ENCODE data around the gene KDM2A.

Gene KDM2A

DNA sequence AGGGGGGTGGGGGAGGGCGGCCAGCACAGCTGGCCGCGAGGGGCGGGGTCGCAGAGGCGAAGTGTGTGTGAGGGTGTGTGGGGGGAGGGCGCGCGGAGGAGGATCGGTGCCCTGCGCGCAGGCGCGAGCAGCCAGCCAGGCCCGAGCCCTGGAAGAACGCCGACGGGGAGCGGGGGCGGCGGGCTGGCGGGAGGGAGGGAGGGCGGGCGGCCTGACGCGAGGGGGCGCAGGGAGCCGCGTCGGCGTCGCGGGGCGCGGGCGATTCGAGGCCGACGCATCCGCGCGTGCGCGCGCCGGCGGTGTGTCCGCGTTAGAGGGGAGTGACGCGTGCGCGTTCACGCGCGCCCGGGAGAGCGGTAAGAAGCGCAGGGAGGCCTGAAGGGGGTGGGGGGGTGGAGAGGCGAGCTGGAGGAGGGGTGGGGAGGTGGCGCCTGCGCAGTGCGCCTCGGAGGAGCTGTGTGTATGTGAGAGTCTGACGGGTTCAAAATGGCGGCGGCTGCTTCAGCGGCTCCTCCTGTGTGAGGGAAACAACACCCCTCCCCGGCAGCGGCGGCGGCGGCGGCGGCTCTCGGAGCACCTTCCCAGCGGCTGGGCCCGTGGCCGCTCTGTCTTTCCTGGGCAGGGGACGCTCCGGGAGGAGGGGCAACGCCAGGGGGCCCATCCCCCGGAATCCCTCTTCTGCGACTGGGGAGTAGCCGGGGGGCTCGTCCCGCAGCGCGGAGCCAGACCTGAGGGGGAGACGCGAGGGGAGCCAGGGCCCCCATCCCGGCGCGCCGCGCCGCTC is at the start of gene KDM2A:
Gene KDM2A, plus strand, starts transcription at position 463 of the 784 bp plus-strand sequence. CDS start 2,054 bp downstream, outside the sequence.
- DNase-seq (ENCODE audit: low spot score) = peak; percentile 98

DNA sequence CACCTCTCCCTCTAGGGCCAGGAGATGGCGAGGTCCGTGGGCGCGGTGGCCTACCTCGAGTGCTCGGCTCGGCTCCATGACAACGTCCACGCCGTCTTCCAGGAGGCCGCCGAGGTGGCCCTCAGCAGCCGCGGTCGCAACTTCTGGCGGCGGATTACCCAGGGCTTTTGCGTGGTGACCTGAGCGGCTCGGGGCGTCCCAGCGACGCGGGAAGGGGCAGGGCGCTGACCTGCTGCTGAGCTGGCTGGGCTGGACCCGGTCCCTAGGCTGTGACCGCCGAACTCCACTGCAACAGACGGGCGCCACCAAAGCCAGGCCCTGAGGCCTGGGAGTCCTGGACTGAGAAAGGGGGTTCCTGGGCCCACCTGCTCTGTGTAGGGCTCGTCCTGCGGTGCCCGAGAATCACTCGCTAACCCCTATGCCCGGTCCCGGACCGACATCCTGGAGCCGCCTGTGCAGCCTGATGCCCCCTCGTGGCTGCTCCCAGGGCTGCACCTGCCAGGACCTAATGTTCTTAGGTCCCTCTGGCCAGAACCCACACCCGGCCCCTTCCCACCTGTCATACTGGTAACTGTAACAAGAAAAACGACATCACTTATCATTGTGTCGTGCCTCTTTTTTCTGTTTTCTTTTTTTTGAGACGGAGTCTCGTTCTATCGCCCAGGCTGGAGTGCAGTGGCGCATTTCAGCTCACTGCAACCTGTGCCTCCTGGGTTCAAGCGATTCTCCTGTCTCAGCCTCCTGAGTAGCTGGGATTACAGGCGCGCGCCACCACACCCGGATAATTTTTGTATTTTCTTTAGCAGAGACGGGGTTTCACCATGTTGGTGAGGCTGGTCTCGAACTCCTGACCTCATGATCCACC is 47.4 kb upstream of the KDM2A start:
- DNase-seq (ENCODE audit: low spot score) = peak; percentile 72

DNA sequence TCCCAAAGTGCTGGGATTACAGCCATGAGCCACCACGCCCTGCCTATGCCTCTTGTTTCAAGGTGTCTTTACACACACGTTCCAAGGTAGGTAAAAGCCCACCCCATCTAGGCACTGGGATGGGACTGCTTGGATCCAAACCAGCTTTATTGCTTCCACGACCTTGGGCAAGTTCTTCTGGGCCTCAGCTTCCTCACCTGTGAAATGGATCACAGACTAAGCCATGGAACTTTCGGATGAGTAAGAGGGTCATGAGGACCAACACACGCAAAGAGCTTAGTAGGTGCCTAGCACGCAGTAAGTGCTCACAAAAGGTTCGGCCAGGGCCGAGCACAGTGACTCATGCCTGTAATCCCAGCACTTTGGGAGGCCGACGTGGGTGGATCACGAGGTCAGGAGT is 46.8 kb upstream of the KDM2A start:
- no peak for DNase-seq (ENCODE audit: low spot score)

DNA sequence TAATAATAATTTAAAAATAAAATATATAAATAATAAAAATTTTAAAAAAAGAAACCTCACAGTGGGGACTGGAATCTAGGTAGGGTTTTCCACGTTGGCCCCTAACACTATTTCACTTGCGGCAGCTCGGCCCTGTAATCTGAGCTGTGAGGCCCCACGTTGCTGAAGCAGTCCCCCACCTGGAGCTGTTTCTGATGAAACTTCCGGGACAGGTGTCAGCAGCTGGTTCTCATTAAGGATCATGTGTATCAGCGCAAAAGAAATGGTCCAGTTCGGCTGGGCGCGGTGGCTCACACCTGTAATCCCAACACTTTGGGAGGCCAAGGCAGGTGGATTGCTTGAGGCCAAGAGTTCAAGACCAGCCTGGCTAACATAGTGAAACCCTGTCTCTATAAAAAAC is 45.2 kb upstream of the KDM2A start:
- DNase-seq (ENCODE audit: low spot score) = no peak

DNA sequence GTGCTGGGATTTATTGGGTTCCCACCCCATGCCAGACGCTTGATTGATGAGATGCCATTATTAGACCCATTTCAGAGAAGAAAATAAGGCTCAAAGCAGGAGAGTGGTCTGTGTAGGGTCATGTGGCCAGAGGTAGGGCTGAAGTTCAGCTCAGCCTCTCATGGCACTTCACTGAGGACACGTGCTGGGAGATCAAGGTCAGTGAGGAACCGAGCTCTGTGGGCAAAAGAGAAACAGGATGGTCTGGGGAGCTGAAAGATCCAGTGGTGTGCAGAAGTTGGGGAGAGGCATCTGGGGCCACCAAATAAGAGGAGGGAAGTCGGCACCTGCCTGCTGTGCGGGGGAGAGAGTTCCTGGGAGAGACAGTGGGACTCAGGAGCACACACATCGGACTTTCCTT is 42.9 kb upstream of the KDM2A start:
- no peak for DNase-seq (ENCODE audit: low spot score)

DNA sequence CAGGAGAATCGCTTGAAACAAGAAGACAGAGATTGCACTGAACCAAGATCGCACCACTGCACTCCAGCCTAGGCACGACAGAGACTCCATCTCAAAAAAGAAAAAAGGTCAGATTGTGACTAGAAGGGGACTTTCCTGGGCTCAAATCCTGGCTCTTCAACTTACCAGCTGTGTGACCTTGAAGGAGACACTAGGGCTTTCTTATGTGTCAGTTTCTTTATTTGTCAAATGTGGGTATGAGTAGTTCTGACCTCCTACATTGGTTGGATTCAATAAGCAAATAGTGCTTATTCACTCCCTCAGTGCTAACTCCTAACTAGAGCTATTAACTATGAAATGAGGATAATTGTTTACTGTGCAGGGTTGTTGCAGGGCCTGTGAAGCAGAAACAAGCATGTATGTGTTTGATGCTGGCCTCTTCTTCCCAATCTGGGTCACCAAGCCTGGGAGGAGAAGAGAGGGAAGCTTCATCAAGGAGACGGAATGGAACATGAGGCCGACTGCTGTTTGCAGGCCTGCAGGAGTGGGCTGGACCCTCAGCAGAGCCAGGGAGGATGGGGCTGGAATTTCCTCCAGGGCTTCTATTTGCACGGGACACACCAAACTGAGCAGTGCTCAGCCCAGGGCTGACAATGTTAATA is 39.9 kb upstream of the KDM2A start:
- no peak for DNase-seq (ENCODE audit: low spot score)

DNA sequence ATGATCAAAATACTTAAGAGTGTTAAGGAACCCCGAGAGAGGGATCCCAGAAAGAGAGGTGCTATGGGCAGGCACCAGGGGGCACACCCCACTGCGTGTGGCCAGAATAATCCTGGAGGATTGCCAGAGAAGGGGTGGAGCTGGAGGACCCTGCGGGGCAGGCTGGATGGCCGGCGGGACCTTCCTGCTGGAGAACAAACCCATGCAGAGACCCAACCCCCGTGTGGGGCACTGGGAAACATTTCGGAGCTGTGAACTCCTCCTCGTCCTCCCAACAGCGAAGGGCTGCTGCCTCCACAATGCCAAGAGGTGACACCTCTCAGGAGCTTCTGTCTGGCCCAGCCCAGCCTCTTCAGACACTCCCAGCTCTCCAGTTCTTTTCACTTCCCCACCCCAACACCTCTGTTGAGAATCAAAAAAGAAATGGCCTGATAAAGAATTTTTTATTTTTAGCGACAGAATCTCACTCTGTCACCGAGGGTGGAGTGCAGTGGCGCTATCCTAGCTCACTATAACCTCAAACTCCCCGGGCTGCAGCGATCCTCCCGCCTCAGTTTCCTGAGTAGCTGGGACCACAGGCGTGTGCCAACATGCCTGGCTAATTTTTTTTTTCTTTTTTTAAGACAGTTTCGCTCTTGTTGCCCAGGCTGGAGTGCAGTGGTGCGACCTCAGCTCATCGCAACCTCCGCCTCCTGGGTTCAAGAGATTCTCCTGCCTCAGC is 36.8 kb upstream of the KDM2A start:
- peak; percentile 27 for DNase-seq (ENCODE audit: low spot score)

DNA sequence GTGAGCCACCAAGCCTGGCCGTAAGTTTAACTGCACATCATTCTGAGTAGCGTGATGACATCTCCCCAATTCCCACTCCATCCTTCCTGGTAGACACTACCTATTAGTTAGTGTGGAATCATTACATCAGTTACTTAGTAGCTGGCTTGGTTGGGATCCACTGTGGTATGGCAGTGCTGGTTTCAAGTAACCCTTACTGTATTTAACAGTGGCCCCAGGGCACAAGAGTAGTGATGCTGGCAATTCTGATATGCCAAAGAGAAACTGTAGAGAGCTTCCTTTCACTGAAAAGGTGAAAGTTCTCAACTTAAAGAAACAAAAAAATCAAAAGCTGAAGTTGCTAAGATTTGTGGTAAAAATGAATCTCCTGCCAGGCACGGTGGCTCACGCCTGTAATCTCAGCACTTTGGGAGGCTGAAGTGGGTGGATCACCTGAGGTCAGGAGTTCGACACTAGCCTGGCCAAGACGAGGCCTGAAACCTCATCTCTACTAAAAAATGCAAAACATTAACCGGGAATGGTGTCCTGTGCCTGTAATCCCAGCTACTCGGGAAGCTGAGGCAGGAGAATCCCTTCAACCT is 35.2 kb upstream of the KDM2A start:
- DNase-seq (ENCODE audit: low spot score) = no peak

DNA sequence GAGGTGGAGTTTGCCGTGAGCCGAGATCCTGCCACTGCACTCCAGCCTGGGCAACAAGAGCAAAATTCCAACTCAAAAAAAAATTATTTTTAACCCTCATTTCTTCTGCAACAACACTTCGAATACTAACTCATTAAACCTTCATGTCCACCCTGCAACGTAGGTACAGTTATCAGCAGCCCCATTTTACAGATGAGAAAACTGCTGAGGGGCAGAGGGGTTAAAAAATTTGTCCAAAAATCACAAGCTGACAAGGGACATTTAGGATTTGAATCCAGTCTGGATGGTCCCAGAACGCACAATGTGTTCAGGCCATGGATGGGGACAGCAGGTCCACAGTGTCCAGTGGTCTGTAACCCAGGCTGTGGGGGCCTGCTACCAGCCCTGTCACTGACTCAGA is 33.4 kb upstream of the KDM2A start:
- DNase-seq (ENCODE audit: low spot score) = no peak

DNA sequence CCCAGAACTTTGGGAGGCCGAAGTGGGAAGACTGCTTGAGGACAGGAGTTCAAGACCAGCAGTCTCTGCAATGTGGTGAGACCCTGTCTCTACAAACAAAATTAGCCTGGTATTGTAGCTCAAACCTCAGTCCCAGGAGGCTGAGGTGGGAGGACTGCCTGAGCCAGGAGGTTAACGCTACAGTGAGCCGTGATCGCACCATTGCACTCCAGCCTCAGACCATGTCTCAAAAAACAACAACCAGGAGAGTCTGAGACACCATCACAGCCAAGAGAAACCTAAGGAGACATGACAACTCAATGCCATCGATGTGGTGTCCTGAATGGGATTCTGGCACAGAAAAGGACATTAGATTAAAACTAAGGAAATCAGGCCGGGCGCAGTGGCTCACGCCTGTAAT is 28.3 kb upstream of the KDM2A start:
- DNase-seq (ENCODE audit: low spot score) = no peak

DNA sequence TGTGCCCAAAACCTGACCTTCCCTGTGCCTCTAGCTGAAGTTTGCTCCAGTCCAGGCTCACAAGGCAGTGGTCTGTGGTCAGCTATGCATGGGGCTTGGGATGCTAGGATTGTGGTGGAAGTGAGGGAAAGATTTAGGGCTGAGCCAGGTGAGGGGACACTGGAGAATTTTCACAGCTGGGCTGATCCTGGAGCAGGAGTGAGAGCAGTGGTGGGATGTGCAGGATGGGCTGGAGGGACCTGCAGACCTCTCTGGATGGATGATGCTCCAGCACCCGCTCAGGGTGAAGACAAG is 23.9 kb upstream of the KDM2A start:
- no peak for DNase-seq (ENCODE audit: low spot score)

DNA sequence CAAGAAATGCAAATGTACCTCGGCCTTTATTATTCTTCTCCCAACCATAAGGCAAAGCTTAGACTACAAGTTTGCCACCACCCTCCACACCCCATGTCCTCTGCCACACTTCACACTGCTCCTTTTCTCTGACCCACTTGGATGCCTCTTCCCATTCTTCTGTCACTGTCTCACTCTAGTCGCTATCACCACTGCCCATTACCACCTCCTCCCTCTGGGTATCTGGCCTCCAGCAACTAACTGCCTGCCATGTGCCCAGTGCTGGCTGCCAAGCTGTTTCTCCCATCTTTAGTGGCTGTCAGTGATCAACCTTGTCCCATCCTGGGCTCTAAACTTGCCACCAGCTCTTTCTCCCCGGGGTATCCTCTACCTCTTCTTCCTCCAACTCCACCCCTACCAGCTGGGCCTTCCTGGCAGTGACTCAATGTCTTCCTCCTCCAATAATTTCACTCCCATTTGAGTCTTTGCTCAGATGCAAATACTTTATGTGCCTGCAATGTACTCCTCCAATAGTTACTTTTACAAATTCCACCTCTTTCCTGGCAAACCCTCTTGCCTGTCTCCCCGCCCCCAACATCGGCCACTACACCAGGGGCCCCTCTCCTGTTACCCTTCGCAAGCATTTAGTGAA is 20.1 kb upstream of the KDM2A start:
- no peak for DNase-seq (ENCODE audit: low spot score)

DNA sequence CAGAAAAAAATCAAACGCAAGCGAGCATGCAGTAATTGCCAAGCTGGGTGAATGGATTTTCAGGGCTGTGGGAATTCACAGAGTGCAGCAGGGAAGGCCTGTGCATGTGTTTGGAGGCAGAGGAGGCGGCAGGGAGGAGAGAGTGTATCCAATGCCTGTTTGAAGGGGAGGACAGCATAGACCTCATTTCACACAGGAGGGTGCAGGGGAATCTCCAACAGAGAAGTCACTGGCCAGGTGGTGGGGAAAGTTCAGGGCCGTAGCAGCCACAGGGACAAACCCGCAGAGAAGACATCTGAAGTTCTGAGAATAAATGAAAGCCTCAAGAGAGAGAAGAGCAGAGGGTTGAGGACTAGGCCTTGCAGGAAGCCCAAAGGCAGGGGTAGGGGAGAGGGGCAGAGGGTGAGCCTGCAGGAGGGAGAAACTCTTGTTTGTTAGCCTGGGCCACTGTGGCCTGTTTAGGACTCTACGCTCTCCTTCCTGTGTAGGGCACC is 19.2 kb upstream of the KDM2A start:
- DNase-seq (ENCODE audit: low spot score) = no peak

DNA sequence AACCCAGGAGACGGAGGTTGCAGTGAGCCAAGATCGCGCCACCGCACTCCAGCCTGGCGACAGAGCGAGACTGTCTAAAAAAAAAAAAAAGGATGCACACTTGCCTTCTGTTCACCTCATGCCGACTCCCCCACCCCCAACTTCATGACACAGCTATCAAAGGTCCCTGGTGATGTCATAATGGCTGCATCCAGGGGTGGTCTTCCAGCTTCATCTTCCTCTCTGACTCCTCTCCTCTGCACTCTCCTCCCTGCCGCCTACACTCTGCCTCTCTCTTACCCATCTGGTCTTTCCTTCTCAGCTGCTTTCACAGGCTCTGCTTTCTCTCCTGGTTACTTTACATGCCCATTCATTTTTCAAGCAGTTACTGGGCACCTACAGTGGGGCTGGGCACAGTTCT is 16.4 kb upstream of the KDM2A start:
- no peak for DNase-seq (ENCODE audit: low spot score)

DNA sequence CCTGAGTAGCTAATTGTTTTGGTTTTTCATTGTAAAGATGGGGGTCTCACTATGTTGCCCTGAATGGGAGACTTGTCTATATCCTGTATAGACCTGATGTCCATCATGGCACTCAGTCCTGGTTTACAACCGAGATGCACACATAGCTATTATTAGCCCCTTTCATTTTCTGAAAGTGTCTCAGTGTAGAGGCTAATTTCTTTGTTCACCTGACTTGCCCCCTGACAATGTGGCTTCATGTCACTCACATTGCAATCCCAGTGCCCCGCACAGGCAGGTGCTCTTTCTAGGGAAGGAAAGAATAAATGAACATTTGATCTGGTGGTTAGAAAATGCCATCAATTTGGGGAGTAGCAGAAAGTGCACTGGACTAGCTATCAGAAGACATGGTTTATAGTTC is 13.1 kb upstream of the KDM2A start:
- DNase-seq (ENCODE audit: low spot score) = no peak

DNA sequence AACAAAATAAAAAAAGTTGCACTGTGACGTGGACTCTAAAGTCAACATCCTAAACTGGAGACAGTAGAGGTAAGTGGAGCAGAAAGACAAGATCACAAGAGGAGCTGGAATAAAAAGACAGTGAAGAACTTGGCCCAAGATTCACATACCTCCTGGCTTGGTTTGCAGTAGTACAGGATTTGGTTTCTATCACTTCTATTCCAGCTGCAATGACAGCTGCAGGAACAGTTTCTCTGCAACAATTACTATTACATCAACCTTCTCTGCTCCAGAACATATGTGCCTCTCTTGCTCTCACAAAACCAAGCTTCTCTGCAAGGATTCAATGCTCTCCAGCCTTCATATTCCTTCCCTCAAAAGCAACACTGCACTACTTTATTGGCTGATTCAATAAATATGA is 7.8 kb upstream of the KDM2A start:
- DNase-seq (ENCODE audit: low spot score) = no peak

DNA sequence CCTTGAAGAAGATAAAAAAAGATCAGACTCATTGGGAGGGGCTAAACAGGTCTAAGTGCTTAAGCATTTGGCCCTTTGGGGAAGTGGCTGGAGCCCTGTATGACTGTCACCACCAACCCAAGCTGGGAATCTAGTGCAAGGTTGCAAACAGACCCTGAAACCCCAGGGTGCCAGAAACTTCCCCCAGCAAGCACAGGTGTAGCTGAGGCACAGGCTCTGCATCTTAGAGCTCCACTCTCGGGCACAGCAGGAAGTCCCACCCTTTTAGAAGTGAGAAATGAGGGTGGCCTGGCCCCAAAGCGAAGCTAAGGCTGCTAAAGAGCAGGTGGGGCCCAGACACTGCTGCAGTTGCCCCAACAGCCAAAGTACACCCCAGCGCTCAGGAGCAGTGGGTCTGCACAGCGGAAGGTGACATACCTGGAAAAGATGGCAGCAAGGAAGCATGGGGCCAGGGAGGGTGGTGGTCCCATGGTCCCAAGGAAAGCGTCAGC is 5.8 kb upstream of the KDM2A start:
- no peak for DNase-seq (ENCODE audit: low spot score)

DNA sequence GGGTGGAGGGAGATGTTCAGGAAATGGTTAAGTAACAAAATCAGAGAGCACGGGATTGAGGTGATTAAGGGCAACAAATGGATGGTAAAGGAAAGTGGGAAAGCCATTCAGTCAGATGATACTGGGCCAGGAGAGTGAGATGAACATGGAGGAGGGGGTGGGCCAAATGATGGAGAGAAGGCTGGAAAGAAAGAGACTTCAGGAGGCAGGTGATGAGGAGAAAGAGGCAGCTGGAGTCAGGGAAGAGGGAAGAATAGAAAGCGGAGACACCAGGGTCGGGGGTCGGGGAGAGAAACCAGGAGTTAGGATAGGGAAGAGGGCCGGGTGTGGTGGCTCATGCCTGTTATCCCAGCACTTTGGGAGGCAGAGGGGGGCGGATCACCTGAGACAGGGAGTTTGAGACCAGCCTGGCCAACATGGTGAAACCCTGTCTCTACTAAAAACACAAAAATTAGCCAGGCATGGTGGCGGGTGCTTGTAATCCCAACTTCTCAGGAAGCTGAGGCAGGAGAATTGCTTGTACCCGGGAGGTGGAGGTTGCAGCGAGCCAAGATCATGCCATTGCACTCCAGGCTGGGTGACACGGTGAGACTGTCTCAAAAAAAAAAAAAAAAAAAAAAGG is 4.7 kb upstream of the KDM2A start:
- DNase-seq (ENCODE audit: low spot score) = no peak

DNA sequence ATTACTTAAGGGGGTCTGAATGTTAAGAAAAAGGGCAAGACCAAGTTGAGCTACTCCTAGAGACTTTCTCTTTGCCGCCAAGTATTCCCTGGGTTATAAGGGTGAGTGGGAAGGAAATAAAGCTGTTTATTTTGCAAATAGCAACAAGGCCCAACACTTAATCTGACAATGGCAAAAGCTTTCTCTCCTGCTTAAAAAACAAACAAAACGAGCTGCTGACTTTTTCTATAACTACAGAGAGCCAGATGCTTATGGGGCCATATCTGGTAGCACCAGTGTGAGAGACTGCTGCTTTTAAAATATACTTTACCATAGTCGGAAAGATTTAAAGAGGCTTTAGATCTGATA is 2.3 kb upstream of the KDM2A start:
- DNase-seq (ENCODE audit: low spot score) = no peak

DNA sequence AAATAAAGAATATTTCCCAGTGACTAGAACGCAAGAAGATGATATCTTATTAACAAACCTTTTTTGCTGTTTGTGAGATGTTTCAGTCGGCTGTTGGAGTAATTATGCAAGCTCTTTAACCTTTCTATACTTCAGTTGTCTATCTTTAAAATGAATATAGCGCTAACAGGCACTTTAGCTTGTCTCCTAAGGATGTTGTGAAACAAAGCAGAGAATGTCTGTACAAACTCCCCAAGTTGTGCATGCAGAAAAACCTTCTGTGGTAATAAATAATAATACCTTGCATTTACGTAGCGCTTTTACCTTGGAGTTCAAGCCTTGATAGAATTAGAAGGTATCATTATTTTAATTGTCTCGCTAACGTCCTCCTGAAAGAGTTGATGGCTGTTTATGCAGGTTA is 1.9 kb upstream of the KDM2A start:
- DNase-seq (ENCODE audit: low spot score) = no peak

DNA sequence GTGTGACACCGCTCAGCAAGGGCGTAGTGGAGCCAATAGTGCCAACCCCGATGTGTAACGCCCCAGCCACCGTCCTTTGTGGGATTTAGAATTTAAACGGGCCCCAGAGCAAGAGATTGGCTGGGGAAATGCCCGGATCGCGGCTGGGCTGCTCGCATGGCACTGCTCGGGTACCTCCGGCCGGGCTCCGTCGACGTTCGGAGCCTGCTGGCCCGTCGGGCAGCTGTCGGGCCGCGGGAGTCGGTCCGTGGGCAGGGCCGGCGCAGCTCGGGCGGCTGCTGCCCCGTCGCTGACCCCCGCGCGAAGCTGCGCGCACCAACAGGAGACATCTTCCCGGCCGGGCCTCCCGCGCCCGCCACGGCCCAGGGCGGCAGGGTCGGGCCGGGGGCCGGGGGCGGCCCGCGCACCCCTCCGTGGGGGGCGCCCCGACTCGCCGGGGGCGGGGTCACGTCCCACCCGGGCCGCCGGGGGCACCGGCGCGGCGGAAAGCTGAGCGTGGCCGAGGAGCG is 1.3 kb upstream of the KDM2A start:
- no peak for DNase-seq (ENCODE audit: low spot score)

Measured in hematopoietic multipotent progenitor cell treated with erythropoietin and hydrocortisone succinate and interleukin-3 and kit ligand, for 15 days (in vitro differentiated cells).